ENCODE results near the gene CDKN2AIP. TPM values are rescaled to one million over a fixed set of nuclear protein-coding genes. Genes with fewer than 3 reads are reported as not detected.

Gene CDKN2AIP
- total and polyA plus RNA-seq, 12 donors = 8.6 to 24.4 (median 15.2) TPM

DNA sequence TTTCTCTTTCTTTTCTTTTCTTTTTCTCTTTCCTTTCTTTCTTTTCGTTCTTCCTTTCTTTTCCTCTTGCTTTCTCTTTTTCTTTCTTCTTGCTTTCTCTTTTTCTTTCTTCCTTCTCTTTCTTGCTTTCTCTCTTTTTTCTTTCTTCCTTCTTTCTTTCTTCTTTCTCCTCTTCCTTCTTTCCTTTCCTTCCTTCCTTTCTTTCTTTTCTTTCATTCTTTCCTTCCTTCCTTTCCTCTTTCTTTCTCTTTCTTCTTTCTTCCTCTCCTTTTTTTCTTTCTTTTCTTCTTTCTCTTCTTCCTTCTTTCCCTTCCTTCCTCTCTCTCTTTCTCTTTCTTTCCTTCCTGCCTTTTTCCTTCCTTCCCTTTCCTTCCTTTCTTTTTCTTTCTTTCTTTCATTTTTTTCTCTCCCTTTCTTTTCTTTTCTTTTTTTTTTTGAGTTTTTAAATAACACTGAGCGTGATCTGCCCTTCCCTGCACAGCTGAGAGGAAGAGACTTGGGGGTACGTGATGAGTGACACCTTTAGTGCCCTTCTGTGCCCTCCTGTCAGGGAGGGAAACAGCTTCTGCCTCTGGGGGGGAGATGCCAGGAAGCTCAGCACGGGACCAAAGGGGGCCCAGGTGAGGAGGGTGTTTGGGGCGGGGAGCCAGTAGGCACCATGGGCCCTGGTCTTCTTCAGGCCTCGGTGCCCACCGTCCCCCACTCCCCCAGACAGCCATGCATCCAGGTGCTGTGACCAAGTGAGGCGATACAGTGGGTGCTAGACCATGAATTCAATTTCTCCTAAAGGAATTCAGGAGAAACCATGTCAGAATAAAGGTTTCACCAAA is 36.6 kb upstream of the CDKN2AIP start:
- Histone ChIP-seq H3K4me3 (peak overlapping the region in 1 of 4 donors; percentile 28), H3K36me3 (replicated peaks in 1 of 2) (no peaks in the 10 kb centered on the region), H3K27me3 (no peaks in the 10 kb centered on the region), H3K9me3 (replicated peaks in 1 of 3) (no peaks in the 10 kb centered on the region), H3K27ac (peak overlapping the region in 1 of 5 donors; percentile 48), H3K4me1 (replicated peaks in 1 of 2) (no peaks in the 10 kb centered on the region)
- DNase-seq = no peak
- intact Hi-C loops (cut with DNase I) = loop anchor here in 1 of 2 donors (10.0 kb wide), 2 partner anchors 143 to 333 kb away; no protein-coding TSS in a partner anchor
- WGBS, 4 donors = 75 to 84% (median 79%) methylated on average over 8 of the region's 8 CpGs
- TF ChIP-seq POLR2A (IDR thresholded peaks at IDR 0.05) = no peak
- no peak for TF ChIP-seq CTCF (IDR thresholded peaks at IDR 0.05)

GRCh38 chr4:183408796-183409195 is 35.6 kb upstream of the CDKN2AIP start:
- H3K27me3 ChIP-seq = no peaks in the 10 kb centered on the region
- WGBS, 4 donors = 79 to 90% (median 83%) methylated on average over 7 to 8 of the region's 8 CpGs
- H3K9me3 ChIP-seq (replicated peaks in 1 of 3) = no peaks in the 10 kb centered on the region
- H3K4me1 ChIP-seq (replicated peaks in 1 of 2) = no peaks in the 10 kb centered on the region
- intact Hi-C loops (cut with DNase I) = loop anchor here in 1 of 2 donors (10.0 kb wide), 2 partner anchors 144 to 334 kb away; no protein-coding TSS in a partner anchor
- H3K27ac ChIP-seq = no peak overlapping the region
- no peak overlapping the region for H3K4me3 ChIP-seq
- DNase-seq = no peak
- H3K36me3 ChIP-seq (replicated peaks in 1 of 2) = no peaks in the 10 kb centered on the region
- no peak for TF ChIP-seq CTCF (IDR thresholded peaks at IDR 0.05)
- no peak for TF ChIP-seq POLR2A (IDR thresholded peaks at IDR 0.05)

DNA sequence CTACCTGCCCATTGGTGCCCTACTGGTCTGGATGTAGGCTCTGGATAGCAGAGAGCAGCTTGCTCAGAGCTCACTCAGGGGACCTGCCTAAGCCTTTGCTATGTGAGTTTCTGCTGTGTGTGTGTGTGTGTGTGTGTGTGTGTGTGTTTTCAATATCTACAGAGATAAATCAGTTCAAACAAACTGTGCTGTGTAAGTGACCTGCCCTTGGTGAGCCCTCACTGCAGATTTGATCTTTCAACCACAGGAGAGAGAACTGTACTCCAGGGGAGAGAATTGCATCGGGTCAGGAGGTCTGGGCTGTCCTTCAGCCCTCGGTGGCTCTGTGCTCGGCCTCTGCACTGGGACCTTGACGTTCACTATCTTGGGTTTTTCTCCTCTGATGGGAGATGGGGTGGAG is 35.0 kb upstream of the CDKN2AIP start:
- Histone ChIP-seq H3K27me3 (no peaks in the 10 kb centered on the region), H3K4me3 (no peak overlapping the region), H3K4me1 (replicated peaks in 1 of 2) (no peaks in the 10 kb centered on the region), H3K9me3 (replicated peaks in 1 of 3) (no peaks in the 10 kb centered on the region), H3K27ac (no peak overlapping the region), H3K36me3 (replicated peaks in 1 of 2) (no peaks in the 10 kb centered on the region)
- WGBS, 4 donors = 74 to 95% (median 86%) methylated on average over 4 of the region's 4 CpGs
- DNase-seq = no peak
- intact Hi-C loops (cut with DNase I) = loop anchor here in 1 of 2 donors (10.0 kb wide), 2 partner anchors 145 to 335 kb away; no protein-coding TSS in a partner anchor
- no peak for TF ChIP-seq POLR2A (IDR thresholded peaks at IDR 0.05)
- no peak for TF ChIP-seq CTCF (IDR thresholded peaks at IDR 0.05)

- Histone ChIP-seq H3K27me3 (no peaks in the 10 kb centered on the region), H3K36me3 (replicated peaks in 1 of 2) (no peaks in the 10 kb centered on the region), H3K4me3 (no peak overlapping the region), H3K9me3 (replicated peaks in 1 of 3) (no peaks in the 10 kb centered on the region), H3K27ac (no peak overlapping the region), H3K4me1 (replicated peaks in 1 of 2) (no peaks in the 10 kb centered on the region)
- WGBS, 4 donors = 86 to 92% (median 88%) methylated on average over 9 of the region's 9 CpGs
- intact Hi-C loops (cut with DNase I) = loop anchor here in 1 of 2 donors (10.0 kb wide), 3 partner anchors 145 to 665 kb away; no protein-coding TSS in a partner anchor
- no peak for DNase-seq
- no peak for TF ChIP-seq CTCF (IDR thresholded peaks at IDR 0.05)
- TF ChIP-seq POLR2A (IDR thresholded peaks at IDR 0.05) = no peak
Observed at GRCh38 chr4:183409934-183410333, 34.5 kb upstream of the CDKN2AIP start.

All from adrenal gland (tissue), 12 donors.